GM18526 (cell line): Measurements from ENCODE around the gene NPHP4.

Experiments used
- POLR2A ChIP-seq: IDR thresholded peaks from 3 replicates; pipeline ENCODE4 v1.6.1; 2011; ENCODE audit not compliant: insufficient read length; ENCODE audit errors: extremely low read depth

Gene NPHP4

DNA sequence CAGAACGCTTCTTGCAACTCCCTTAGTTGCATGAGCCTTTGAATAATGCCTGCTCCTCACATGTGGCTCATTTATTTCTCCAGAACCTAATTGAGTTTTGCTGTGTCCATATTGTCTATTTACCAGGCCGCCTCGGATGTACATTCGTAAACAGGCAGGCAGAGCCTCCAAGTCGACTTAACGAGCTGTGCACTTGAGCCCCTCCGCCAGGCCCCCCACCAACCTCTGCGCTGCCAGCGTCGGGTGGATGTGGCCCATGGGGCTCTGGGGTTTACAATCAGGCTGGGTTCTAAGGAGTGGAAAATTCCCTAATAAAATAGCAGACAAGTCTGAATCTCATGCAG, 106.1 kb downstream of the NPHP4 start:
- no peak for TF ChIP-seq POLR2A

DNA sequence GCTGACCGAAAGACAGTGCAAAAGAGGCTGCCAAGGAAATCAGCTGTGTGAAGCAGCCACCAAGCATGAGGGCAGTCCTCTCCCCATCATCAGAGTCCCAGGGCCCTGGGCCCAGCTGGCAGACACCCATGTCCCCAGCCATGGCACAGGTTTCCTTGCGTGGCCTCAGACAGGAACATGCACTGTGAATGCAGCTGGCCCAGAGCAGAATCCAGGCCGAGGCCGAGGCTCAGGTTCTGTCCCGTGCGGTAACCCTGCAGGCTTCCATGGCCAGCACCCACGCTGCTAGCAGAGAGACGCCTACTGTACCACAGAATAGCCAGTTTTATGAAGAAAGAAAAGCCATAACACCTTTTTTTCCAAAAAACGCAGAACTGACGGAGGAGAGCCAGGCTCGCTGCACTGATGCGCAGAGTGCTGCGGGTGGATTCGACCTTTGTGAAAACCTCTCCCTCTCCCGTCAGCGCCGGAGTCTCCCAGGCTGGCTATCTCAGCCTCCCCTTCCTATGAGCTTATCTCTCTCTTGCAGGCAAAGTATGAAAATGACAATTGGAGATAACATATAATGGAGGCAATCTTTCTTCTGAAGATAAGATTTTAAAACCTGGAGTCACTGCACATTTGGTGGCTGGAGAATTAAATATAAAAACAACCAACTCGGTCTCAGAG, 106.6 kb downstream of the NPHP4 start:
- TF ChIP-seq POLR2A: no peak

DNA sequence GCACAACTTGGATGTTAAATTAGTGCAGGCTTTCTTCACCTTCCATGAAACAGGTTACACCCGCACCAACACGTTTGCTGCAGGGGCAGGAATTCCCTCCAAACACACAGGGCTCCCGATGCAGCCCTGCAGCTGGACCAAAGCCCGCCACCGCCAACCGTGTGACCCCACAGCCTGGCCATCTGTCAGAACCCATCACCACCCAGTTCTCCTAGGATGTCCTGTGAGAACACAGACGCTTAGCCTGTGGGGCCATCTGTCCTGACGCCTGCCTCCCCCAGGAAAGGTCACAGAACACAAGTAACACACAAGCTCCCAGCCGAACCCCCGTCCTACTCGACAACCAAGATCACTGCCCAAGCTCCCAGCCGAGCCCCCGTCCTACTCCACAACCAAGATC, 108.1 kb downstream of the NPHP4 start:
- no peak for TF ChIP-seq POLR2A

DNA sequence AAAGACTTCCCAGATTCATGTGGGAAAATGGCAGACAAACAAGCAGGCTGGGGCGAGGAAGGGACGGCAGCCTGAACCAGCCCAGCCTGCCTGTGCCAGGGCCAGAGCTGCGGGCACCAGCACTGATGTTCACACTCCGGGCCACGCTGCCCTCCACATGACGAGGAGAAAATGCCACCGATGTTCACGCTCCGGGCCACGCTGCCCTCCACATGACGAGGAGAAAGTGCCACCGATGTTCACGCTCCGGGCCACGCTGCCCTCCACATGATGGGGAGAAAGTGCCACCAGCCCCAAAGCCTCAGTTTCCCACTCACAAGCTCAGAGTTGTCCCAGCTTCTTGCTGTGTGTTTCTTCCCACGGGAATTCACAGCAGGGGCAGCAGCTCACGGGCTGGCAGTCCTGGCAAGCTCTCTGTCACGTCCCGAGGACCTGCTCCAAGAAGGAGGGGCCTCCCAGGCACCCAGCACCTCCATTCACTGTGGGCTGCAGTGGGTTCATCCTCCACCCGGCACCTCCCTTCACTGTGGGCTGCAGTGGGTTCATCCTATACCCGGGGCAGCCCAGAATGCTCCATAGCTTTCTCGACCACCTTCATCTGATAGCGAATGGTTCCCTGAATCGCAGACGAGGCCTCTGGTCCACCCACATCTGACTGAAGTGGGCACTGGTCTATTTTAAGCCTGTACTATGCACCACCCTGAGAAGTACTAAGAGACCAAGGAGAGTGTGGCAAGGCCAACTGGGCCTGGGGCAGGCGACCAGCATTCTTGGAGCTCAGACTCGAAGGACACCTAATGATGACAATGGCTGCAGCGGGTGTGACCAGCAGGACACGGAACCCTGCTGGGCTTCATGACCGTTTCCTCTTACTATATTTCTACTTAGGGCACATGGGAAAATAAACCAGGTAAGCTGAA, 108.8 kb downstream of the NPHP4 start:
- TF ChIP-seq POLR2A: no peak

DNA sequence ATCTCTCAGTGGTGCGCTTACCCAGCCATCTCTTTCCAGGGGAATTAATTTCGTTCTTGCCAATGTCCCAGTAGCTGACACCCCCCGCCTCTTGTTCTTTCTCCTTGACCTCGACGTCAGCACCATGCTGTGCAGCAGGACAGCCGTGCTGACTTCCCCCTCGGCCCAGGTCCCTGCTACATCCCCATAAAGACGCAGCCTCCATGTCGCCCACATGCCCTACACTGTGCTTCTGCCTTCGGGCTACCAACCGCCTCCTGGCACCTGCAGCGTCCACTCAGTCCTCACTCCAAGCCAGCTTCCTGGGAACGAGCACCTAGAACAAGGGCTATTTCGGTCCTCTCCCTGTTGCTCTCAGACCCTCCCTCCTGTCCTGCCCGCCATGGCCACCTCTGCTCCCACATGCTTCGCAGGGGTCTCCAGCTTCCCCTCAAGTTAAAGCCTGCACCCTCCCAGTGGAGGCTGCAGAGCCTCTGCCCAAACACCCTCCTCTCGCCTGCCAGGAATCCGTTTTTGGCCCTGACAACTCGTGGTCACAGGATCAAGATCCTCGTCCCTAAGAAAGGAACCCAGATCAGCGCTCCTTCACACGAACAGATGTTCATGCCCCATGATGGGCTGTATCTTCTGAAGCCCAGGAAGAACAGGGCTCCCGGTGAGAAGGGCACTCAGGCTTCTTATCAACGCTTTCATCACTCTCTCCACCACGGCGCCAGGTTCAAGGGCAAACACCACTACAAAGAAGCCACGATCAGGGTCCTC, 109.7 kb downstream of the NPHP4 start:
- no peak for TF ChIP-seq POLR2A

DNA sequence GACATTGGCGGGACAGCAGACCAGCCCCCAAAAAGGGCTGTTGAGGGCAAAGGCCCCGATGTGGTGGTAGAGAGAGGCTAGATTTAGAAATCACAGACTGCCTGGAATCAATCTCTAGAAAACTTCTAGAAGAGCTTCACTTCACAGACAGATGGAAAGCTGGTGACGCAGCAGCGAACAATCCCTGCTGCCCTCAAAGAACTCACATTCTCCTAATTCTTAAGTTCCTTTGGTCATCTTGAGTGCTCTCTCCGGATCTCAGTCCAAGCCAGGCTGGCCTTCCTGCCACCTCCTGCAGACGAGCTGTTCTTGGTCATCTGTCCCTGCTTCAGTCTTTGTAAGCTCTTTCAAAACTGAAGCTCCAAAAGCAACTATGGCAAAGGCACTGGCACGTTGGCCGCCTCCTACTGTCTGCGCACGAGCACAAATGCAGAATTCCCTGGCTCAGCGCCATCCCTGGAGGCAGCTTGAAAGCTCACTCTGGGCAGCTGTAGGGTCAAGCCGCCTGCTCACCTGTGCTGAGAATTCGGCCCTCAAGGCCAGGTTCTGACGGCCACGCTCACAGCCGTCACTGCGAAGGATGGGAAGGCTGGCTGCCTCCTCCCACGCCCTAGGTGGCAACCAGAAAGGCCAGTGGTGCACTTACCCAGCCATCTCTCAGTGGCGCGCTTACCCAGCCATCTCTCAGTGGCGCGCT, 110.6 kb downstream of the NPHP4 start:
- no peak for TF ChIP-seq POLR2A

DNA sequence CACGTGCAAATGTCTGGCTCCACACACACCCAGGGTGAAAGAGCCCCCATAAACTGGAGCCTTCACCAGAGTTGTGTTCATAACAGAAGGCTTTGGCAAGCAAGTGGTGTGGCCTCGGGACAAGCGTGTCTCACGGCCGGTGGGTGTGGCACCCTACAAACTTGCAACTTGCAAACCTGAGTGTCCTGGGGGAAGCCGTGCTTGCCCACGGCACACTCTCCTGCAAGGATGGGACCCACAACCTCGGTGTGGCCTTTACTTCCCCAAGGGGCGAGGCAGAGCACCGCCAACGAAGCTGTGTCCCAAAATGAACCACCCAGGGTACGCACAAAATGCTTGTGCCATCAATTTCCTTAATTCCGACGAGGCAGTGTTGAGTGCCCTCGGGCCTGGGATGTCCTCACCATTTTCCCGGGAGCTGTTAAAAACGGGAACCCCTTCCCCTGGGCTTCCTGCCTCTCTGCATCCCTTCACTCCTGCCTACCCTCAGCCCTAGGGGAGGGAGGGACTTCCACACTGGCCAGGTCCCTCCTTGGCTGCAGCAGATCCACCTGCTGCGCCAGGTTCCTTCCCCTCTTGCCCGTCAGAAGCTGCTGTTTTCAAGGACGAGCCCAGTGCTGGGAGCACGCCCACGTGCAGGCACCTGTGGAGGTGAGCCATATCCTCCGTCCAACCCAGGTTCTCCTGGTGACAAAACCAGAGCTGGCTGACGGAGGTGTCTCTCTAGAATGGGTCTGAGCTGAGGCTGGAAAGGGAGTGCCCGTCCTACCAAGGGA, 111.4 kb downstream of the NPHP4 start:
- TF ChIP-seq POLR2A: no peak

DNA sequence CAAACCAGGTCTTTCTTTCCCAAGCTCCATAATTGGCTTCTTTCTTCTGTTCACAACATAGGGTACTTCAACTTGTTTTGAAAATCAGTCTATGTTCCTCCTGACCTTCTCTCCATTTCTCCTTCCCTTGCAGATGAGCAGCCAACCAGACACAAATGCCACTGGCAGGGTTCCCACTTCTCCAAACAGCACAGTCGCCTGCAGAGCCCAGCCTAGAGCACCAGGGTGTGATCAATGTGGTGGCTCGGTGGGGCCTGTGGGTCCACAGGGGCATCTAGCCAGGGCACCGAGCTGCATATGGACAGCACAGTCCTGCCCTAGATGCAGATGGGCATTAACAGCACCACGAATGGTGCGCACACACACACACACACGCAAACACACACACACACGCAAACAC, 112.8 kb downstream of the NPHP4 start:
- TF ChIP-seq POLR2A: no peak

DNA sequence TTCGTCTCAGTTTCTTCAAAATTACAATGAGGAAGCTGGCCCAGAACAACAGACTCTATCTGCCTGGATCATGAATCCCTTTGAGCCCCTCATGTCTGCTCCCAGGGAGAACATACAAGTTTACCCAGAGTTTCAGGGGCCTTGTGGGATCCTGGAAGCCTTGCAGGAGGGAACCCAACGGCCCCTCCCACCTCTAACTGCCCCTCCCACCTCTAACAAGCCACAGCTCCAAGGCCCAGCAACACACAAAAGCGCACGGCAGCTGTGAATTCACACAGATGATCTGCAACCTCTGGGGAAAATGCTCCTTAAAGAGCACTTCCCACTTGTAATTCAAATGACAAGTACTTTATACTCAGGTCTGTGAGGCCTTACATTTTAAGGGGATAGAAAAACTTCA, 113.3 kb downstream of the NPHP4 start:
- TF ChIP-seq POLR2A: no peak

DNA sequence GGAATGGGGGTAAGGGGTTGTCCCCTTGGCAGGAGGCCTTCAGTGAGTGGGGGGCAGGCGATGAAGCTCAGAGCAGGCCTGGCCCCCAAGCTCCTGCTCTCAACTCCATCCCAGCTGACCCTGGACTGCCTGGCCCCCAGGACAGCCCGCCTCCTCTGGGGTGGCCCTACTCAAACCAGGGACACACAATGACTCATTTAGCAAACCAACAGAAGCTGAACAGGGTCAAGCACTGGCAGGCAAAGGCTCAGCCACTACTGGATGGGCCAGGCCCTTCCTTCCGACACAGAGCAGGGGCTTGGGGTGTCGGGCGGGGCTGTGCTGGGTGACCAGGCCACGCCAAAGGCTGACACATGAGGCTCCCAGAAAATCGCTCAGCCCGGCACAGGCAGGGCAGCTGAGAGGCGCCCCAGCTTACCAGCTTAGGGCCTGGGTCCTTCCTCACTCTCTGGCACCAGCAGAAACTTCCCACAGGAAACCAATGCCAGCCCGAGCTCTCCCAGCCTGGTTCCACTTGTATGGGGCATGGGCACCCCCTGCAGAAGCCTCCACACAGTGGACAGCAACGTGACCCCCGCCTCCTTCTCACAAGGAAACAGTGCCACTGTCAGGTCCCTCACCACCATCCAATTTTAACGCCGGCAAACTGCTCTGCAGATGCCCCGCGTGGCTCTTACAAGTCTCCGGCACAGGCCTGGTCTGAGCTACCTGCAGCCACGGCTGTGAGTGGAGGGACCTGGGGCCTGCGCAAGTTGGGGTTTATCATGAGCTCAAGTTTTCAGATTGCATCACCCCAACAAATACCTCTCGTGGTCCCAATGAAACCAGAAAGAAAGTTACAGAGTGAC, 114.3 kb downstream of the NPHP4 start:
- TF ChIP-seq POLR2A: no peak

DNA sequence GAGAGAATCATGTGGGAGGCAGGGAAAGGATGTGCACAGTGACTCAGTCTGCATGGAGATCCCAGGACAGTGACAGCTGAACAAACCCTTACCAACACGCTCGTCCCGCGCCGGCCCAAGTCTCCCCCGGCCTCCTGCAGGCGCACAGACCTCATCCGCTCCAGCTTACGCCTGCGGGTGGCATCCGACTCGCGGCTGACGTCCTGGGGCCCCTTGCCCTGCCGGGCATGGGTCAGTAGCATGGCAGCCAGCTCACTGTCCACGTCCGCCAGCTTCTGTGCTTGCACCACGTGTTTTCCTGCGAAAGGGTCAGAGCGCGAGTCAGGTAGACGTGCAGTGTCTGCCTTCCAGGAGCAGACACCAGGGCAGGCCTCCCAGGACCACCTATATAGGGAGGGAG, 115.2 kb downstream of the NPHP4 start:
- no peak for TF ChIP-seq POLR2A

DNA sequence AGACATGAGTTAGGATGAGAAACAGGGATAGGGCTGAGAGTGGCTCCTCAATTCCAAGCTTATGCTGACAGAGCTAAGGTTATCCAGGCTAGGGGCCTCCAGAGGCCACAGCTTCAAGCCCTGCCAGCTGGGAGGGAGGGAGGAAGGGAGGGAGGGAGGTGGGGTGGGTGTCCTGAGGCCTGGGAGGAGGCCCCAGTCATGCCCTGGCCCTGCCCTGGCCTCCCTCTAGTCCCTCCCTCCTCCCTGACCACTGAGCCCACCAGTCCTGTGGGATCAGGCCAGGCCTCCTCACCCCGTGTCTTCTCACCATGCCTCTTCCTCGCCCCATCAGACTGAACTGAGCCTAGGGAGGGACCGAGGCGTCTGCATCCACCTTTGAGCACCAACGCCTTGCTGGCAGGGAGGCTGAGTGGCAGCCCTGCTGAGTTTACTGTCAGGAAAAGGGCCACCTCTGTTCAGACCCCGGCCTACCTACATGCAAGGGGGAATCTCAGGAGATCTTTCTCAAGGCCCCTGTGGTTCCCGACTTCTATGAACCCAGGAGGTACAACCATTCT, 116.1 kb downstream of the NPHP4 start:
- no peak for TF ChIP-seq POLR2A

DNA sequence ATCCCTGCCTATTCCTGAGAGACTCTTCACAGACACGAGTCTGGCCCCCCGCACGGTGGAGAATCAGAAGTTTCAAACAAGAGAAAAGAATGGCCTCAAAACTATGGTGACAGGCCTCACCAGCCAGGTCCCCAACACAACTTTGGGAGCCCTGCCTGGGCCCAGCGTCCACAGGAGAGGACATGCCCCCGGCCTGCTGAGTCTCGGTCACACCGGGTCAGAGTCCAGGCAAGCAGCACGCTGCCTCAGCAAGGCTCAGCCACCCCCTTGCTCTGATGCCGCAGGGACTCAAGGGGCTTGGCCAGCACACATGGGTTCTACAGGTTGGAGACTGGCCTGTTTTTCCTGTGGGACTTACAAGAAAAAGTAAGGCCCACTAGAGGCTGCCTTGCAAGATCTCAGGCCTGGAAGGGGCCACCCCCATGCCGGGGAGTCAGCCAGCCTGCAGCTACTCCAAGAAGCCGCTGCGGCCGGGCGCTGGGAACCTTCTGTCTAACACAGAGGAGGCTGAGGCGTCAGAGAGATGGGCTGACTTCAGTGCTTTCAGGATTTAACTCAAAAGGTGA, 116.8 kb downstream of the NPHP4 start:
- TF ChIP-seq POLR2A: no peak
